Activated T-cell treated with anti-CD3 and anti-CD28 coated beads, Interleukin-2, amount 50 U/mL, for 24 hours (primary cell): ENCODE data around the gene GPD1.

Experiments used
- DNase-seq: peaks from one replicate; pipeline ENCODE4 v3.0.0-alpha.2; 2020
- H3K27ac Mint-ChIP-seq: 2 replicates; pipeline ENCODE4 v1.8.0; 2020; ENCODE audit warnings: mild to moderate bottlenecking, mixed read lengths
- H3K27me3 Mint-ChIP-seq: 2 replicates; pipeline ENCODE4 v1.8.0; 2020; ENCODE audit warnings: mixed read lengths
- H3K36me3 Mint-ChIP-seq: 2 replicates; pipeline ENCODE4 v1.8.0; 2020; ENCODE audit warnings: low read depth, mixed read lengths
- H3K4me1 Mint-ChIP-seq: 2 replicates; pipeline ENCODE4 v1.8.0; 2020; ENCODE audit warnings: low read depth, mixed read lengths
- H3K4me3 Mint-ChIP-seq: 2 replicates; pipeline ENCODE4 v1.8.0; 2020; ENCODE audit warnings: mild to moderate bottlenecking, moderate library complexity, mixed read lengths
- H3K9me3 Mint-ChIP-seq: 2 replicates; pipeline ENCODE4 v1.8.0; 2020; ENCODE audit warnings: mixed read lengths

GPD1 gene

GRCh38 chr12:50066402-50066801, 37.4 kb upstream of the GPD1 start:
- Mint-ChIP-seq H3K27ac (no peak overlapping the region), H3K27me3 (no peaks in the 10 kb centered on the region), H3K4me3 (no peak overlapping the region), H3K4me1 (peaks cover 6% of the 10 kb centered on the region), H3K9me3 (no peaks in the 10 kb centered on the region), H3K36me3 (peaks cover 8% of the 10 kb centered on the region)
- DNase-seq: no peak

GRCh38 chr12:50069069-50069468, 34.7 kb upstream of the GPD1 start:
- no peak overlapping the region for H3K27ac Mint-ChIP-seq
- no peak for DNase-seq
- H3K9me3 Mint-ChIP-seq: no peaks in the 10 kb centered on the region
- peaks cover 6% of the 10 kb centered on the region for H3K4me1 Mint-ChIP-seq
- H3K4me3 Mint-ChIP-seq: no peak overlapping the region
- H3K36me3 Mint-ChIP-seq: peaks cover 5% of the 10 kb centered on the region
- H3K27me3 Mint-ChIP-seq: no peaks in the 10 kb centered on the region

- H3K4me3 Mint-ChIP-seq: no peak overlapping the region
- peaks cover 6% of the 10 kb centered on the region for H3K4me1 Mint-ChIP-seq
- H3K36me3 Mint-ChIP-seq: peaks cover 5% of the 10 kb centered on the region
- no peaks in the 10 kb centered on the region for H3K27me3 Mint-ChIP-seq
- H3K9me3 Mint-ChIP-seq: no peaks in the 10 kb centered on the region
- DNase-seq: no peak
- no peak overlapping the region for H3K27ac Mint-ChIP-seq
Measured at GRCh38 chr12:50069539-50069938, 34.3 kb upstream of the GPD1 start.

- no peak overlapping the region for H3K27ac Mint-ChIP-seq
- no peak overlapping the region for H3K4me3 Mint-ChIP-seq
Measured at GRCh38 chr12:50070314-50071060, 33.3 kb upstream of the GPD1 start.

GRCh38 chr12:50072198-50072907, 31.5 kb upstream of the GPD1 start:
- Mint-ChIP-seq H3K36me3 (peaks cover 5% of the 10 kb centered on the region), H3K4me1 (peaks cover 8% of the 10 kb centered on the region), H3K9me3 (no peaks in the 10 kb centered on the region), H3K27me3 (no peaks in the 10 kb centered on the region), H3K4me3 (no peak overlapping the region), H3K27ac (no peak overlapping the region)
- no peak for DNase-seq

More at GRCh38 chr12:50070314-50071060, 33.3 kb upstream of the GPD1 start:
- Mint-ChIP-seq H3K36me3 (peaks cover 5% of the 10 kb centered on the region), H3K27me3 (no peaks in the 10 kb centered on the region), H3K9me3 (no peaks in the 10 kb centered on the region), H3K4me1 (peaks cover 9% of the 10 kb centered on the region)
- peak; percentile 74 for DNase-seq

GRCh38 chr12:50073206-50073605, 30.6 kb upstream of the GPD1 start:
- no peak overlapping the region for H3K27ac Mint-ChIP-seq
- DNase-seq: no peak
- no peak overlapping the region for H3K4me3 Mint-ChIP-seq
- no peaks in the 10 kb centered on the region for H3K27me3 Mint-ChIP-seq
- peaks cover 5% of the 10 kb centered on the region for H3K36me3 Mint-ChIP-seq
- H3K4me1 Mint-ChIP-seq: peaks cover 8% of the 10 kb centered on the region
- no peaks in the 10 kb centered on the region for H3K9me3 Mint-ChIP-seq

- Mint-ChIP-seq H3K27me3 (no peaks in the 10 kb centered on the region), H3K9me3 (no peaks in the 10 kb centered on the region), H3K4me1 (peaks cover 8% of the 10 kb centered on the region), H3K36me3 (peaks cover 5% of the 10 kb centered on the region), H3K4me3 (no peak overlapping the region), H3K27ac (no peak overlapping the region)
- no peak for DNase-seq
Measured at GRCh38 chr12:50073712-50074111, 30.1 kb upstream of the GPD1 start.

GRCh38 chr12:50074936-50075807, 28.6 kb upstream of the GPD1 start:
- Mint-ChIP-seq H3K36me3 (peaks cover 5% of the 10 kb centered on the region), H3K9me3 (no peaks in the 10 kb centered on the region), H3K27me3 (no peaks in the 10 kb centered on the region), H3K27ac (peak overlapping the region; percentile 50), H3K4me3 (no peak overlapping the region), H3K4me1 (peaks cover 8% of the 10 kb centered on the region)
- DNase-seq: peak; percentile 88

GRCh38 chr12:50075808-50076170, 28.0 kb upstream of the GPD1 start:
- H3K4me3 Mint-ChIP-seq: no peak overlapping the region
- peaks cover 4% of the 10 kb centered on the region for H3K36me3 Mint-ChIP-seq
- no peak for DNase-seq
- no peaks in the 10 kb centered on the region for H3K27me3 Mint-ChIP-seq
- H3K4me1 Mint-ChIP-seq: peaks cover 3% of the 10 kb centered on the region
- no peak overlapping the region for H3K27ac Mint-ChIP-seq
- no peaks in the 10 kb centered on the region for H3K9me3 Mint-ChIP-seq

GRCh38 chr12:50077099-50077498, 26.7 kb upstream of the GPD1 start:
- peaks cover 3% of the 10 kb centered on the region for H3K4me1 Mint-ChIP-seq
- H3K9me3 Mint-ChIP-seq: no peaks in the 10 kb centered on the region
- H3K4me3 Mint-ChIP-seq: no peak overlapping the region
- no peaks in the 10 kb centered on the region for H3K27me3 Mint-ChIP-seq
- H3K36me3 Mint-ChIP-seq: peaks cover 4% of the 10 kb centered on the region
- no peak for DNase-seq
- H3K27ac Mint-ChIP-seq: no peak overlapping the region

GRCh38 chr12:50078281-50078680, 25.5 kb upstream of the GPD1 start:
- no peak for DNase-seq
- Mint-ChIP-seq H3K36me3 (peaks cover 4% of the 10 kb centered on the region), H3K27me3 (no peaks in the 10 kb centered on the region), H3K4me3 (no peak overlapping the region), H3K9me3 (no peaks in the 10 kb centered on the region), H3K4me1 (peaks cover 3% of the 10 kb centered on the region), H3K27ac (no peak overlapping the region)

GRCh38 chr12:50079771-50080170, 24.0 kb upstream of the GPD1 start:
- no peaks in the 10 kb centered on the region for H3K27me3 Mint-ChIP-seq
- H3K4me1 Mint-ChIP-seq: peaks cover 10% of the 10 kb centered on the region
- H3K36me3 Mint-ChIP-seq: peaks cover 4% of the 10 kb centered on the region
- no peak for DNase-seq
- H3K9me3 Mint-ChIP-seq: no peaks in the 10 kb centered on the region
- H3K27ac Mint-ChIP-seq: no peak overlapping the region
- no peak overlapping the region for H3K4me3 Mint-ChIP-seq

GRCh38 chr12:50081096-50081808, 22.6 kb upstream of the GPD1 start:
- no peaks in the 10 kb centered on the region for H3K27me3 Mint-ChIP-seq
- DNase-seq: no peak
- H3K9me3 Mint-ChIP-seq: no peaks in the 10 kb centered on the region
- peaks cover 14% of the 10 kb centered on the region for H3K36me3 Mint-ChIP-seq
- H3K4me1 Mint-ChIP-seq: peaks cover 14% of the 10 kb centered on the region
- H3K4me3 Mint-ChIP-seq: no peak overlapping the region
- no peak overlapping the region for H3K27ac Mint-ChIP-seq

- Mint-ChIP-seq H3K27ac (peak overlapping the region; percentile 45), H3K9me3 (no peaks in the 10 kb centered on the region), H3K4me1 (peaks cover 26% of the 10 kb centered on the region), H3K4me3 (no peak overlapping the region), H3K36me3 (peaks cover 27% of the 10 kb centered on the region), H3K27me3 (no peaks in the 10 kb centered on the region)
- no peak for DNase-seq
Measured at GRCh38 chr12:50082644-50083043, 21.2 kb upstream of the GPD1 start.
